ENCODE results near the gene HMG20A.

The HMG20A gene

DNA sequence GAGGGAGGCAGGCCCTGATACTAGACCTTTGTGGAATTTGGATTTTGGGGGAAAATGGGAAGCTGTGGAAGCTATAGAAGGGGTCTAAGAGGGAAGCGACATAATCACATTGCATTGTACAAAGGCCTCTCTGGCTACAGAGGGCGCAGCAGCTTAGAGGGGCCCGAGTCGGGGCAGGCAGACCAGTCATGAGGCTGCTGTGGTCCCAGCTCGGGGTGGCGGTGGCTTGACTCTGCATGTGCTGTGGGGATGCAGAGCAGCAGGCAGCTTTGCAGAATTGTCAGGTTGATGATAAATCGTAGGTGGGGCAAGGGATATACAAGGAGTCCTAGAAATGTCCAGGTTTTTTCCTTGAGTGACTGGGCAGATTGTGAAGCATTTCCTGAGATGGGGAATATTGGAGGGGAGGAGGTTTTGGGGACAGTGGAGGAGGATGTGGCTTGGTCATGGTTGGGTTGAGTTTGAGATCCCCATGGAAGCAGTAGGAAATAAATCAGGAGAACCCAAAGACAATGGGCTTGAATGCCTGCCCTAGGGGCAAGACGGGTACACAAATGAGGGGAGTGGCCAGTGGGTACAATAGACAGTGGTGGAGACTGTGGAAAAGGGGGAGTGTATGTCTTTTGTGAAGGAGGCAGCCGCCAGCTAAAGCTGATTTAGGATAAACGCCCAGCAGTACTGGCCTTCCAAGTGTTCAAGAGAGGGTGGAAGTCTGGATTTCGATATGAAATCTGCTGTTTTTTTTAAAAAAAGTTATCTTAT is 94.1 kb downstream of the HMG20A start:
- no peak for DNase-seq (ENCODE audit: low spot score)
- TF ChIP-seq, protein P1, sequence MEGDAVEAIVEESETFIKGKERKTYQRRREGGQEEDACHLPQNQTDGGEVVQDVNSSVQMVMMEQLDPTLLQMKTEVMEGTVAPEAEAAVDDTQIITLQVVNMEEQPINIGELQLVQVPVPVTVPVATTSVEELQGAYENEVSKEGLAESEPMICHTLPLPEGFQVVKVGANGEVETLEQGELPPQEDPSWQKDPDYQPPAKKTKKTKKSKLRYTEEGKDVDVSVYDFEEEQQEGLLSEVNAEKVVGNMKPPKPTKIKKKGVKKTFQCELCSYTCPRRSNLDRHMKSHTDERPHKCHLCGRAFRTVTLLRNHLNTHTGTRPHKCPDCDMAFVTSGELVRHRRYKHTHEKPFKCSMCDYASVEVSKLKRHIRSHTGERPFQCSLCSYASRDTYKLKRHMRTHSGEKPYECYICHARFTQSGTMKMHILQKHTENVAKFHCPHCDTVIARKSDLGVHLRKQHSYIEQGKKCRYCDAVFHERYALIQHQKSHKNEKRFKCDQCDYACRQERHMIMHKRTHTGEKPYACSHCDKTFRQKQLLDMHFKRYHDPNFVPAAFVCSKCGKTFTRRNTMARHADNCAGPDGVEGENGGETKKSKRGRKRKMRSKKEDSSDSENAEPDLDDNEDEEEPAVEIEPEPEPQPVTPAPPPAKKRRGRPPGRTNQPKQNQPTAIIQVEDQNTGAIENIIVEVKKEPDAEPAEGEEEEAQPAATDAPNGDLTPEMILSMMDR (IDR thresholded peaks at IDR 0.05; ENCODE audit: extremely low read depth, missing control alignments), result no peak

DNA sequence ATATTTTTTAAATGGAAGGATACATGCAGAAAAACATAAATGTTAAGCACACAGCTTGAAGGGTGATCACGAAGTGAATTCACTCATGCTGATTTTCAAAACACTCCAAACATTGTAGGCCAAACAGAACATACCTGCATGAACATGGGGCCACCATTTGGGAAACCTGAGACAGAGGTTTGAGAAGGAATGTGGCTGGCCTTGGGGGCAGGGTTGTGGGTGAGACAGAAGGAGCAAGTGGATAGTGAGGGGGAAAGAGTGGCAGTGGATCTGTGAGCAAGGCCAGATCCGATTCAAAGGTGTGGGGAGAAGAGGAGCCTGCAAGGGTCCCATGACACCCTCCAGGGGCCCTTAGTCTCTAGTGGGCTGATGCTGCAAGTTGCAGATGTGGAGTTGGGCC is 94.9 kb downstream of the HMG20A start:
- TF ChIP-seq, protein P1 (IDR thresholded peaks at IDR 0.05; ENCODE audit: extremely low read depth, missing control alignments), result no peak
- no peak for DNase-seq (ENCODE audit: low spot score)

DNA sequence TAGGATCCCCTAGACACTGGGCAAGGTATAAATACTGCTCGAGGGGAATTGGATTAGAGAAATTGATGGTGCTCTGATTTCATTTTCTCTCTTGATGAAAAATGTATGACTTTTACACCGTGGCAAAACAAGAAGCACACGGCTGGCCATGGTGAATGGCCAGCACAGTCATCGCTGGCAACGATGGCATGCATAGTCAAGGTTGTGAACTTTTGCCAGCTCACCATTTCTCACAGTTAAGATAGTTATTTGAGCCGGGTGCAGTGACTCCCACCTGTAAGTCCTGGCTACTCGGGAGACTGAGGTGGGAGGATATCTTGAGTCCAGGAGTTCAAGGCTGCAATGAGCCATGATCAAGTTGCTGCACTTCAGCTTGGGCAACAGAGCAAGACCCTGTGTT is 95.4 kb downstream of the HMG20A start:
- DNase-seq (ENCODE audit: low spot score), result no peak
- TF ChIP-seq, protein P1 (IDR thresholded peaks at IDR 0.05; ENCODE audit: extremely low read depth, missing control alignments), result no peak

DNA sequence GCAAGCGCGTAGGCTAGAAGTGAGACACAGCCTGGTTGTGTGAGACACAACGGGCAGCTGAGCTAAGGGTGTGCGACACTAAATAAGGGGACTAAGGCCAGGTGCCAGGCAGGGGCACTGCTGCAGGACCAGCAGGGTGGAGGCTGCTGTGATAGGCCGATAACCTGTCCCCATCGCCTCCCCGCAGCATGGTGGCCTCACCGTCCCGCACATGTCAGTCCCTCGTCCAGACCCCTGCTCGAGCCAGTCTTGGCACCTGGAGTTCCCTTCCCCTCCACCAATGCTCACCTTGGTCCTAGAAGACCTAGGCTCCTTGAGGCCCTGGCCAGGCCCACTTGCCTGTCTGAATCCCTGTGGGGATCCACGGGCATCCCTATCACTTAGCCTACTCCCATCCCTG is 96.1 kb downstream of the HMG20A start:
- TF ChIP-seq, protein P1 (IDR thresholded peaks at IDR 0.05; ENCODE audit: extremely low read depth, missing control alignments), result no peak
- no peak for DNase-seq (ENCODE audit: low spot score)

DNA sequence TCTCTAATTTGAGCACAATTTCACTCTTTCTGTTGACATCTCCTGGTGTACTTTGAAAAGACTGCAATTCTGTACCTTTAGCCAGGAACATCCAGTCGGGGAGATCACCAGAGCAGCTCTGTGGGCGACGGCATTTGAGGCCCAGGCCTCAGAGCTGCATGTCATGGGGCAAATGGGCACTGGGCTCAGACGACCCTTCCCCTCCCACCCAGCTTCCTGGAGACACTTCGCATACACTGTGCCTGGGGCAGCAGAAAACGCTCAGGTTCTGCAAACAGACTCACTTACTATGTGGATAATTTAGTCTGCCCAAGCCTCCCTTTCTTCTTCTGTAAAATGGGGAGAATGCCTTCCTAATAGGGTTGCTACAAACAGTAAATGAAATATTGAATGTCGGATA is 96.9 kb downstream of the HMG20A start:
- TF ChIP-seq, protein P1 (IDR thresholded peaks at IDR 0.05; ENCODE audit: extremely low read depth, missing control alignments), result no peak
- DNase-seq (ENCODE audit: low spot score), result no peak

DNA sequence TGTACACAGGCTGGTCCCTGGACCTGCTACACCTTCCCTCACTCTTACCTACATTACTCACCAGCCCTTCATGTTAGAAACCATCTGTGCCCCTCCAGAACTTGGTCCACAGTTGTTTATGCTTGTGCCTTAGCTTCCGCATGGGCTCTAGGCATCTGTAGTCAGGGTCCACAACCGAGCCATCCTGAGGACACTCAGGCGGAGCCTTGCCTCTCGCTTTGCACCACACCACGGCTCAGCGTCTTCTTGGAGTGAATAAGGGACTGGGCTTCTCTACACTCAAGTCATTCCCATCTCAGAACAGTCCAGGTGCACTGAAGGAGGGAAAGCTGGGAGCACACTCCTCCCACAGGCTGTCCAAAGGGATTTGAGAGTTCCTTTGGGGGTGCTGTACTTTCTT is 97.8 kb downstream of the HMG20A start:
- TF ChIP-seq, protein P1 (IDR thresholded peaks at IDR 0.05; ENCODE audit: extremely low read depth, missing control alignments), result no peak
- DNase-seq (ENCODE audit: low spot score), result no peak

DNA sequence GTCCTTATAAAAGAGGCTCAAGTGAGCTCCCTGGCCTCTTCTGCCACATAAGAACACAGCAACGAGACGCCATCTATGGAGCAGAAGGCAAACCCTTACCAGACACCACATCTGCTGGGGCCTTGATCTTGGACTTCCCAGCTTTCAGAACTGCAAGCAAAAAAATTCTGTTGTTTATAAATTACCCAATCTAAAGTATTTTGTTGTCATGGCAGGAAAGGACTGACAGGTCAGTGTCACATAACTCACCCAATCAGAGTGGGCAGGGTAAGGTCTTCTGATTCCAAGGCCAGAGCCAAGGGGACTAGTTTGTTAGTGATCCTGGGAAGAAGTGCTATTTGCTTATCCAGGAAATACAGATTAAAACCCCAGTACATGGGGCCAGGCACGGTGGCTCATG is 98.9 kb downstream of the HMG20A start:
- DNase-seq (ENCODE audit: low spot score), result no peak
- TF ChIP-seq, protein P1 (IDR thresholded peaks at IDR 0.05; ENCODE audit: extremely low read depth, missing control alignments), result no peak
